HG03520 (cell line): ENCODE measurements around the gene DENND1A.
"Not testable (repeated sequence)": the region's sequence is repeated elsewhere in the genome, so short reads cannot be mapped to it uniquely, and the experiment has no call there.

Experiments used
- ATAC-seq: cut with Tn5 transposase; IDR thresholded peaks from one replicate; pipeline ENCODE4 v1.9.1; 2021; ENCODE audit warnings: mild to moderate bottlenecking, moderate library complexity; ENCODE audit not compliant: unreplicated experiment

DENND1A gene

DNA sequence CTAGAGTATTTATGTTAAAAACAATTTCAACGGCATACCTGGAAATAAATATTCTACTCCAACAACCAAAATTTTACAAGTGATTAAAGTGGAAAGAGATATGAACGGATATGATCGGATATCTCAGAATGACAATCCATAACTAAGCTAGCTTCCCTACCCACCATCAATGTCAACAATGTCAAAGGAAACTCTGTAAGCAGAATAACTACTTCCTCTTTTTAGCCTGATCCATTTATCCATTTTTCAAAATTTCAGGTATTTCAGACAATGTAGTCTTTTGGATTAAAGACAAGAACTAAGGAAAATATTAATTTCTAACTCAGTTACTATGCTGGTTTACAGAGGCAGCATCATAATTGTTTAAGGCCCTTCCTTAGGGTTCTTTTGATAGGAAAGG is 188.7 kb downstream of the DENND1A start:
- ATAC-seq, result no peak

DNA sequence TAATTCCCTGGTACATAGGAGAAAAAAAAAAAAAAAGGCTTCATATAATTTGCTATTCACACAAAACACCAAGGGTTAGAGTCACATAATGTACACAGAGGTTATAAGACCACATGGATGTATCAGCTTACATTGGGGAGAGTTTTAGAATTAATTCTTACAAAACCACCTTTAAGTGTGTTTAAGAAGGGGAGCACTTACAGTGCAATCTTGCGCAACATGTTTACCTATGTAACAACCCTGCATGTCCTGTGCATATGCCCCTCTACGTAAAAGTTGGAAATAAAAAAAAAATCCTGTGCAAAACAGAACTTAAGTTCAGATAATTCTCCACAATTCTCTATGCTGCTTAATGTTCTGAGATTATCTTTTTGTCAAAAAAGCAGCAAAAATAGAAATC is 190.0 kb downstream of the DENND1A start:
- ATAC-seq, result no peak

DNA sequence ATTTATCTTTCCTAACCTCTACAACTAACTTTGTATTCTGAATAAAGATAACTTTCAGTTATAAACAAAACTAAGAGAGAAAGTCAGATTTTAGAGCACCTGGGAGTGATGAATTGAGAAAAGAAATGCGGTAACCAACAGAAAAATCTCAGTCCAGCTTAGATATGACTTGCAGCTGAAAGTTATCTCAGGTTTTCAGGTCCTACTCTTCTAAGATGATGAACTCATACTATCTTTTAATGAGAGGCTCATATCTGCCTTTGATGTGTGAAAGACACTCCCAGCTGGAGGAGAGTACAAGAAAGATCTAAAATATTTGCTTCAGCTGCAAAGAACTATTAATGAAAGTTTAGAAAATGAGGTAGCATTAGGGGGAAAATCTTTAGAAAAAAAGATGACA is 190.5 kb downstream of the DENND1A start:
- no peak for ATAC-seq

DNA sequence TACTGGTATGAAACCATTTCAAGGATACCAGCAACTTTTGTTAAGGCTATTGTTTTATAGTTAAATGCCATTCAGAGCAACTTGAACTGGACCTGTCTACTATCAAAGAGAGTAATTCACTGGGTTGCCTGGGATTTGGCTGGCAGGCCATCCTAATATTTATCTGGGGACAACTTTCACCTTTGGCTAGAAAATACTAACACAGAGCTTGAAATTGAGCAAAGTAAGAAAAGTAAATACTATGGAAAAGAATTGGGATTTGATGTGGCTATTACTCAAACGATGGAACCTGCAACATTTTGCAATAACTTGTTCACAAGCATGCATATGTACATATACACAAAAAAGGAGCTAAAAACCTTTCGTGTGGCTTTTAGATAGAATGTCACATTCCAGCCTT is 191.3 kb downstream of the DENND1A start:
- ATAC-seq, result no peak

DNA sequence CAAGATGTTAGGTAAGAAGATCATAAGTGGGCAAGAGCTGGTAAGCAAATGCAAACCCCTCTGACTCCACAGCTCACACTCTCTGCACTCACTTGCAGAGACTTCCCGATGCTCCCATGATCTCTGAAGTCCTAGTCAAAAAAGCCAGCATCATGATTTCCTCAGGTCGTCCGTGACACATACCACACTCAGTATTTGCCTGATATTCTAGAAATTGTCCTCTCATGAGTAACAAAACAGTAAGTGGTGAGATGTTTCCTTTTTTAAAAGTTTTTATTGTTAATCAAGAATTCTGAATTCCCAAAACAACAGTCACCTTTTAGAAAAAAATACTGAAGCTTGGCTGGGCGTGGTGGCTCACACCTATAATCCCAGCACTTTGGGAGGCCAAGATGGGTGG is 194.6 kb downstream of the DENND1A start:
- no peak for ATAC-seq

DNA sequence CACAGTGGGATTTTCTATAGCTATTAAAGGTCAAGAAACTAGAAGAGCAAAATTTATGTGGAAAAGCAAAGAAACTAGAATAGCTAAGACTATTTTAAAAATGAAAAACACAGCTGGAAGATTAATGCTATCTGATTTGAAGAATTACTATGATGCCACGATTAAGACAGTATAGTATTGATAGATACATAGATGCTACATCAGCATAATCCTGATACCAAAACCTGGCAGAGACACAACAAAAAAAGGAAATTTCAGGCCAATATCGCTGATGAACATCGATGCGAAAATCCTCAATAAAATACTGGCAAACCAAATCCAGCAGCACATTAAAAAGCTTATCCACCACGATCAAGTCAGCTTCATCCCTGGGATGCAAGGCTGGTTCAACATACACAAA is 201.4 kb downstream of the DENND1A start:
- ATAC-seq, result not testable (repeated sequence)

DNA sequence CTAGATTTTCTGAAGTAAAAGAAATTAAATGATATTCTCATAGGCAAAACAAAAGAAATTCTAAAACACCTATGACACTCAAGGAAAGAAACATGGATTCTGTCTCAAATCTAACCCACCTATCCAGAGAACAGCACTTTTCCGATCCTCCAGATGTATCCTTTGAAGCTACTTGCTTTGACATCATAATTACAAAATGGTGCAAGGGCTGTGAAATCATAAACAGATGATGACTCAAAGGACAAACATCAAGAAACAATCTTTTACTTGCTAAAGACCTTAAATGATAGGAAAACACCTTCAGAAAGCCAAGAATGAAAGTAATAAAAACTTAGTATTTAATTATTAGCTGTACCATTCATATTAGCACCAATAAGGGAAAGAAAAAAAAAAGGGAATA is 202.6 kb downstream of the DENND1A start:
- ATAC-seq, result no peak

DNA sequence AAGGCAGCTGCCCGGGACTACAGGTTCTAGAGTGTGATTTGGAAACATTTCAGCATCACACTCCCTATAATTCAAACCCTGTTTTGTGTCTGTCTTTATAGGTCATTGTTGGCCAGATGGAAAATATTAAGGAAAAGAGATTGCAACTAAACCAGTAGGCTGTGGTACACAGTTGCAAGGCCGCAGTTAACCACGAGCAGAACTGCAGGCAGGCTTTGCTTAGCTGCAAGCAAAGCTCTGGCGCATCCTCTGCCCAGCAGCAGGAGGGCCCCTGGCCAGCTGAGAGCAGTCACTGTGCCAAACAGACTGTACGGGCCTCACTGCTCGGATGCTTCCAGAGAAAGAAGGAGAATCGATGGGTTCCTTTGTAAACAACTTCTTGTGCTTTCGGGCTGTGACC is 204.5 kb downstream of the DENND1A start:
- ATAC-seq, result no peak

DNA sequence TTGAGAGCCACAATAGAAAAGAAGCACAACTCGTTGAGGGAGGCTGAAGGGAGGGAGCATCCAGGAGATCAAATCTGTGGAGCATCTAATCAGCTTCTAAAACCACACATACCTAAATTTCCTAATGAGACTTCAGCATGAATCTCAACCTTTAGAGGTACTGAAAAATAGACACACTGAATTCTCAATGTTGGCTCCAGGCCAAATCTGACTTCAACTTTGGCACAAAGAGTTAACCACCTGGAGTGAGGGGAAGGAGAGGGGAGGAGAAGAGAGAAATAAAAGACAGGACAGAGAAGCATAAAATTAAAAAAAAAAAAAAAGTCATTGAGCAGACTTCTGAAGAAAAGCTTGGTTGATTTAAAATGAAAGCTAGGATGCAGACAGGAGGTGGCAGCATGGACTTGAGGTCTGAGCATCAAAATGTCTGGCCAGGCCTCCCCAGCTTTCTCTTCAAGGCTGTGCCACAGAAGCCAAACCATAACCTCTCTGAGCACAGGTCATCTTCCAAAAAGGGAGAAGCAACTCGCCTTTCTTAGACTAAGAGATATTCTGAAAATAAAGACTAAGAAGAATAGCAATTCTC is 205.6 kb downstream of the DENND1A start:
- no peak for ATAC-seq

DNA sequence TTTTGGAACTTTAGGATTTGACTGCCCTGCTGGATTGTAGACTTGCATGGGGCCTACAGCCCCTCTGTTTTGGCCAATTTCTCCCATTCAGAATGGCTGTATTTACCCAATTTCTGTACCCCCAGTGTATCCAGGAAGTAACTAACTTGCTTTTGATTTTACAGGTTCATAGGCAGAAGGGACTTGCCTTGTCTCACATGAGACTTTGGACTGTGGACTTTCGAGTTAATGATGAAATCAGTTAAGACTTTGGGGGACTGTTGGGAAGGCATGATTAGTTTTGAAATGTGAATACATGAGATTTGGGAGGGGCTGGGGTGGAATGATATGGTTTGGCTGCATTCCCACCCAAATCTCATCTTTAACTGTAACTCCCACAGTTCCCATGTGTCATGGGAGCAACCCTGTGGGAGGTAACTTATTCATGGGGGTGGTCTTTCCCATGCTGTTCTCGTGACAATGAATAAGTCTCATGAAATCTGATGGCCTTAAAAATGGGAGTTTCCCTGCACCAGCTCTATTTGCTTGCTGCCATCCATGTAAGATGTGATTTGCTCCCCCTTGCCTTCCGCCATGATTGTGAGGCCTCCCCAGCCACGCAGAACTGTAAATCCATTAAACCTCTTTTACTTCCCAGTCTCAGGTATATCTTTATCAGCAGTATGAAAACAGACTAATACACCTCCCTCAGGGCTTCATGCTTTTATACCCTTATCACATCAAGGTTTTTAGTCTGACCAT is 206.6 kb downstream of the DENND1A start:
- no peak for ATAC-seq

DNA sequence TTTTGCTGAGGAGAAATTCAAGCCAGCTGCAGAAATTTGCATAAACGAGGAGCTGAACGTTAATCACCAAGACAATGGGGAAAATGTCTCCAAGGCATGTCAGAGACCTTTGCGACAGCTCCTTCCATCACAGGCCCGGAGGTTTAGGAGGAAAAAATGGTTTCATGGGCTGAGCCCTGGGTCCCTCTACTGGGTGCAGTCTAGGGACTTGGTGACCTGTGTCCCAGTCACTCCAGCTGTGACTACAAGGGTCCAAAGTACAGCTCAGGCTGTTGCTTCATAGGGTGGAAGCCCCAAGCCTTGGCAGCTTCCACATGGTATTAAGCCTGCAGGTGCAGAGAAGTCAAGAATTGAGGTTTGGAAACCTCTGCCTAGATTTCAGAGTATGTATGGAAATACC is 207.5 kb downstream of the DENND1A start:
- ATAC-seq, result no peak

DNA sequence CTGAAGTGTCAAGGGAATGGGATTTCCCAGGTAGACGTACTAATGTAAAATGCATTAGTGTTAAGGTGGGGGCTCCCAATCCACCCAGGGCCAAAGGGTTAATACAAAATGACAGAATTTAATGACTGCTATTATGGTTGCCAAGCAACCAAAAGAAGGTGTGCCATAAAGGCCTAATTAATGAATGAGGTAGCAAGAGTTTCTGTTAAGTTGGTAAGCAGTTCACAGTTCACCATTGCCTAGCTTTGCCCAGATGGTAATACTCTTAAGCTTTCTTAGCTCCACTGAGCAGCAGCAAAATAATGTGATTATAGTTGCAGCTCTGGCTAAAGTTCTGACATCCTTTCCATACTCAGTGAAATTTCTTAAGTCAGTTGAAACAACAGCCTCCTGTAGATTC is 211.7 kb downstream of the DENND1A start:
- ATAC-seq, result no peak

DNA sequence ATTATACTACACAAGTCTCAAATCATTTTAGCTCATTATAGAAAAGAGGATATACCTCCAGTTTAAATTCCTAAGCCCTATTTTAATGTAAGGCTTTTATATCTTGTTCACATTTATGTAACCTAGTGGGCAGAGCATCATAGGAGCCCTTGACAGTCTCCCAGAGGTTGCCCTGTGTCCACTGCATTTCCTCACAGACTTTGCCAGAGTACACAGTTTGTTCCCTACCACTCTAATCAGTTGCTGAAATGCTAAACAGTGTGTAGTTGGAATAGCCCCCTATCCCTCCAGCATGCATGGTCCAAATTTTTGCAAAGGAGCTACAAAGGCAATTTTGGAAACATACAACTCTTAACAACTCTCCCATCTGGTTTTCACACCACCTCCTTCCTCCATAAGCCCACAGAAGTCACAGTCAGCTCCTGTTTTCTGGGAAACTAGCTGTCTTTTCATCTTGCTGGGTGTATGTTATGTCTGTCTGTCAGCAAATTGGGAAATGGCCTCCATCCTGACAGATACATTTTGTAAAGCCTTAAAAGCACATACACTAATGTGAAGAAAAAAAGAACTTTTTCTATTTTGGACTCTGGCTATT is 212.2 kb downstream of the DENND1A start:
- no peak for ATAC-seq

DNA sequence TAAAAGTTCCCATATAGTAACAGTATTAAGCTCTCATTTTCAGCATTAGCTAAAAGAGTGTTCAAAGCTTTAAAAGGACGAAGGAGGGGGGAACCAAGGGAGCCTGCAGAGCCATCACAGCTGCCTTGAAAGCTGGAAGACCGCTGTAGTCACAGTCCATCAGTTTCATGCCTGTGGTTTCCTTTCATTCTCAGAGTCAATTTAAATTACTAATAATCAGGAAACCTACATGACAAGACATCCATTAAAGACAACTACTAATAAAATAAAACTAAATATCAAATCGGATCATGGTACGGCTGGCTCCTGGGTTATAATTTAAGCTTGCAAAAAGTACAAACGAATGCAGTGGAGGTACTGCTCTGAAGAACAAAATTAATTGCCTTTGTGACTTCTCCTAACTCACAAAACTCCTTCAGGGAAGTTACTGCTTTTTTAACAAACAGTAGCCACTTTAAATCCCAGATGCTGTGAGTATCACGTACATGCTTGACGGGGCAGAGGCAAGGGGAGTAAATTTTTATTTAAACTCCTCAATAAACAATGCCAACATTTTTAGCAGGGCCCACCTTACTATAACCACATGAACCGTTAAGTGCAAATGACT is 213.5 kb downstream of the DENND1A start:
- no peak for ATAC-seq

DNA sequence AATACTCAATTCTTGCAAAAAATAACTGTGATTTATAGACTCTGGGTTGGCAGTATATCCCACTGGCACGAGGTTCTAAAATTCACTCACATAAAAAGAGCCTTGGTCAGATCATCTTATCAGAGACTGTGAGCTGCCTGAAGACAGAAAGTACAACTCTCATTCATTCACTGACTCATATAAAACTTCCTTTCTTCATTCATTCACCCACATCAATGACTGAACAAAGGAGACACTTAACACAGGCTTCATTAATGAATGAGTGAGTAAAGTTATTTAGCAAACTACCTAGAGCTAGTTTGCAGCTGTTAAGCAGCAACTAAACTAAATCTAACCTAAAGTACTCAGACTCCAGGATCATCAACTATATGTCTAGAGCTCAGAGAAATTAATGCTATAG is 214.7 kb downstream of the DENND1A start:
- ATAC-seq, result no peak

DNA sequence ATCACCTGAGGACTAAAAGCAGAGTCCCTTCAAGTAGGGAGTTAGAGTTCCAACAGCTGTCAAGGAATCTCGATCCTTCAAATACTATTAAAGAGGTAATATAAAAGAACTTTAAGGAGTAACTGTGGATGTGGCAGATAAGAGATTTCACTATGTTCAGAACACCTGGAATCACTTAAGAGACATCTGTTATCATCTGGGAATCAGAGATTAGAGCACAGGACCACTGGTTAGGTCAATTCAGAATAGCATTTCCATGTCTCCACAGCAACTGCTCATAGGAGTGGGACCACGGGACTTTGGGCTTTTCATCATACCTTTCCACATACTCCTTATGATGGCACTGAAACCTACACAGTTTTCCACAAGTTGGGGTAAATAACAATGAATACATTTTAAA is 216.6 kb downstream of the DENND1A start:
- ATAC-seq, result no peak

DNA sequence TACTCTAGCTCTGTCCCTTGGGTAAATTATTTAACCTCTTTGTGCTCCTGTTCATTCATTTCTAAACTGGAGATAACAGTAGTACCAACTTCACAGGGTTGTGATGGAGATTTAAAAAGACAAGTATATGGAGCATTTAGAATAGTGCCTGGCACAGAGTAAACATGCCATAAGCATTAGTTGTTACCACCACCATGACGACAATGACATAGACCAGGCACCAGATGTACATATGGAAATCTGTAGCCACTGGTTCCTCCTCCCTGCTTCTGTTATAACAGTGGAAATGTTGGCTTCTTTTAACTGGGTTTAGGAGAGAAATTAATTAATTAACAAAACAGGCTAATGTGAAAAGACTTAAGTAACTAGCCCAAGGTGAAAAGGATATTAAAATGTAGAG is 217.5 kb downstream of the DENND1A start:
- ATAC-seq, result no peak

DNA sequence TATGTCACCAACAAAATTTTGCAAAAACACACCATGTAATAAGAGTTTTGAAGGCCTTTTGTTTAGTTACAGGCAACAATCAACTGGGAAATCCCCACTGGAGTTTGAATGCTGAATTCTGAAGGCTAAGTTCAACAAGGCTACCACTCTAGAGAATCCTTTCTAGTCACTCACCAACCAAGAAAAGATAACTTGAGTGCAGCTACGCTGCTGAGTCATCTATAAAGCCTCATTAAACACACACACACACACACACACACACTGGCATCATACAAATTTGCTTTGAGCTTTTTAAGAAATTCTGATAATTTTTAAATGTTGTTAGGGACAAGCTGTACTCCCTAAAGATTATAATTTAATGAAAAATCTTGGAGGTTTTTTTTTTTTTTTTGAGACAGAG is 219.6 kb downstream of the DENND1A start:
- ATAC-seq, result no peak

DNA sequence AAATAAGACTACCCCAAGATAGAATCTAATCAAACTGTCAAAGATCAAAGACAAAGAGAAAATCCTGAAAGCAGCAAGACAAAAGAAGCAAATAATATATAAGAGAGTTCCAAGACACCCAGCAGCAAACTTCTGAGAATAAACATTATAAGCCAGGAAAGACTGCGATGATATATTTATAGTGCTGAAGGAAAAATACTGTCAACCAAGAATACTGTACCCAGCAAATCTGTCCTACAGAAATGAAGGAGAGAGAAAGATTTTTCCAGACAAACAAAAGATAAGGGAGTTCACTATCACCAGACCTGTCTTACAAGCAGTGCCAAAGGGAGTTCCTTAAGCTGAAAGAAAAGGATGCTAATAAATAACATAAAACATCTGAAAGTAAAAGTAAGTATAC is 227.4 kb downstream of the DENND1A start:
- ATAC-seq, result no peak

DNA sequence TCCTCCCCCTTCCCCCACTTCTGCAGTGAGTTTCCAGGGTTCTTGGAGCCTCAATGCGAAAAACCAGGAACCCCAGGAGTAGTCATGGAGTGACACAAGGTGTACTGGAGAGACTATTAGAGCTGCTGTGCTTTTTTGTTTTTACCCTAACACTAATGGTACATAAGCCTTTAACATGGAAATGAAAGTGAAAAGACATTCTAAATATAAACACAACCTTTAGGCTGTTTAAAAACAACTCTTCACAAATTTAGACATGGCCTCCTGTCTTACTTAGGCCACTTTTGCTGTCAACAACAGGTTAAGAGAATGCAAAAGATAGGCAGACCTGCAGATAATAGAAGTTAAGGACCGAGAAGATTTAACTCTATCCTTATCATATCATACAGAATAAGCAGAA is 232.2 kb downstream of the DENND1A start:
- ATAC-seq, result no peak

DNA sequence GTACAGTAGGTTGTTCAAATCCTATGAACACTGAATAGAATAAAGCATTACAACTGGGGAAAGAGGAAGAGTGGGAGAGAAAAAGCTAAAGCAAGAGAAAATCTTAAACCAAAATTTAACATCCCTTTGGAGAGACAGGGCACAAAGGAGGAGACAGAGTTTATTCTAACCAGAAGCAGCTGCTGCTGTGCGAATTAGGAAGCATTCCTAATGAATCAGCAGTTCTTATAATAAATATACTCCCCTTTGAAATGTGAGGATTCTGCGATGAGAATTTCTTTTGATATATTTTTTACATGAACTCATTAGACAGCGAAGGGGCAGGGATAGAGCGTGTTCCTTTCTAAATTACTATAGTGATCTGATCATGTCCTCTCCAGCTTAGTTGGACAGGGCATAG is 233.4 kb downstream of the DENND1A start:
- no peak for ATAC-seq

DNA sequence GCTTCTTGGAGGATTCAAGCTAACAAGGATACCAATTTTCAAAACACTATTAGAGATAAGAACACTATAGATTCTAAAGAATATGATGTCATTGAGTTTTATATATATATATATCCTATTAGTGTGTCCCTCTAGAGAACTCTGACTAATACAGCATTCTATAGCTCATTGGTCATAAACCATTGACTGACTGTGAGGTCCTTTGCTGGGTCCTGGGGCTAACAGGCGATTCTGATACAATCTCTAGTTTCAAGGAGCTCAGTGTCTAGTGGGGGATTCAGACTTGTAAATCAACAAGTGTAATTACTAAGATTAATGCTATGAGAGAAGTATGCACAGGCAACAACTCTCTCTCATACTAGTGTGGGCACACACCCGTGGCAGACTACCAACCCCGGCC is 234.5 kb downstream of the DENND1A start:
- no peak for ATAC-seq
